NCI-H446 (cell line): ENCODE measurements around the gene SPHK1.
"Not testable (repeated sequence)": the region's sequence is repeated elsewhere in the genome, so short reads cannot be mapped to it uniquely, and the experiment has no call there.

Source experiments
- DNase-seq, 2 experiments: peaks; one replicate each; lab custom pipeline; 2025; lab: John Stamatoyannopoulos, UW

The SPHK1 gene

GRCh38 chr17:76384222-76384986, at the start of gene SPHK1:
Gene SPHK1 (plus strand): TSS chr17:76384609. CDS start chr17:76385645, 1,036 bp downstream.
- DNase-seq, result peak in 1 of 2 experiments; percentile 84

- no peak for DNase-seq
Observed at GRCh38 chr17:76335716-76336381, 48.6 kb upstream of the SPHK1 start.

- no peak for DNase-seq
Observed at GRCh38 chr17:76336756-76337412, 47.5 kb upstream of the SPHK1 start.

GRCh38 chr17:76337413-76337777, 47.0 kb upstream of the SPHK1 start:
- no peak for DNase-seq

- no peak for DNase-seq
Observed at GRCh38 chr17:76341301-76341700, 43.1 kb upstream of the SPHK1 start.

GRCh38 chr17:76343106-76343505, 41.3 kb upstream of the SPHK1 start:
- DNase-seq, result no peak

GRCh38 chr17:76345377-76345974, 38.9 kb upstream of the SPHK1 start:
- no peak for DNase-seq

GRCh38 chr17:76346936-76347335, 37.5 kb upstream of the SPHK1 start:
- DNase-seq, result not testable (repeated sequence)

GRCh38 chr17:76350463-76350862, 33.9 kb upstream of the SPHK1 start:
- DNase-seq, result no peak

- no peak for DNase-seq
Observed at GRCh38 chr17:76351526-76352071, 32.8 kb upstream of the SPHK1 start.

GRCh38 chr17:76353004-76353598, 31.3 kb upstream of the SPHK1 start:
- DNase-seq, result no peak

GRCh38 chr17:76353599-76354316, 30.7 kb upstream of the SPHK1 start, which contains the start of gene PRPSAP1:
Gene PRPSAP1 (minus strand): TSS chr17:76353916. CDS start chr17:76353703, 213 bp downstream.
- DNase-seq, result peak; percentile 91 to 95

GRCh38 chr17:76354317-76354729, 30.1 kb upstream of the SPHK1 start:
- no peak for DNase-seq

- DNase-seq, result no peak
Observed at GRCh38 chr17:76354747-76355310, 29.6 kb upstream of the SPHK1 start.

GRCh38 chr17:76356803-76357456, 27.5 kb upstream of the SPHK1 start:
- DNase-seq, result no peak

GRCh38 chr17:76357597-76358158, 26.7 kb upstream of the SPHK1 start:
- DNase-seq, result no peak

- no peak for DNase-seq
Observed at GRCh38 chr17:76359375-76359774, 25.0 kb upstream of the SPHK1 start.

- DNase-seq, result not testable (repeated sequence)
Observed at GRCh38 chr17:76359776-76360175, 24.6 kb upstream of the SPHK1 start.

GRCh38 chr17:76360461-76360860, 23.9 kb upstream of the SPHK1 start:
- DNase-seq, result no peak
